Uterus (tissue), 4 donors: ENCODE measurements around the gene TMEM97. TPM values are rescaled to one million over a fixed set of nuclear protein-coding genes. Genes with fewer than 3 reads are reported as not detected.

Source experiments
- DNase-seq, 2 donors: peaks; one replicate each; pipeline ENCODE4 v3.0.0-alpha.2; 2019 to 2020
- H3K27ac ChIP-seq, 2 donors: fragments of 200-600 bp; sonication (generic); 1 replicate in 1 of 2; 2 replicates in 1 of 2; pipeline ENCODE4 v1.5.1; 2016 to 2018
- H3K27me3 ChIP-seq, 2 donors: fragments of 200-600 bp; sonication (generic); one replicate each; pipeline ENCODE4 v1.5.1; 2018 to 2019; ENCODE audit warnings: control low read depth in 1 of 2
- H3K36me3 ChIP-seq, 2 donors: fragments of 200-600 bp; sonication (generic); one replicate each; pipeline ENCODE4 v1.5.1; 2019; ENCODE audit warnings: control low read depth in 1 of 2
- H3K4me1 ChIP-seq, 2 donors: fragments of 200-600 bp; sonication (generic); one replicate each; pipeline ENCODE4 v1.5.1; 2018 to 2019; ENCODE audit warnings: control low read depth in 1 of 2
- H3K4me3 ChIP-seq, 2 donors: fragments of 200-600 bp; sonication (generic); 1 replicate in 1 of 2; 2 replicates in 1 of 2; pipeline ENCODE4 v1.5.1; 2018 to 2019; ENCODE audit warnings: mild to moderate bottlenecking in 1 of 2
- H3K9me3 ChIP-seq, 2 donors: fragments of 200-600 bp; sonication (generic); one replicate each; pipeline ENCODE4 v1.5.1; 2019; ENCODE audit warnings: control low read depth in 1 of 2
- CTCF ChIP-seq, 4 experiments: fragments of 200-600 bp in 2 of 4; fragments of 450-650 bp in 2 of 4; sonication (generic) in 2 of 4; IDR thresholded peaks; one replicate each; pipeline ENCODE4 v1.5.1; 2016 to 2019; ENCODE audit warnings: antibody characterized with exemption in 4 of 4, mild to moderate bottlenecking in 2 of 4, moderate library complexity in 1 of 4
- POLR2A ChIP-seq, 2 donors: fragments of 450-650 bp; IDR thresholded peaks; one replicate each; pipeline ENCODE4 v1.6.1; 2016; ENCODE audit warnings: antibody characterized with exemption in 2 of 2, mild to moderate bottlenecking in 1 of 2, moderate library complexity in 1 of 2
- intact Hi-C: fragments of 100-400 bp; cut with DNase I; formaldehyde crosslinking; loops from one replicate; pipeline ENCODE4 v1.15.1; 2023; ENCODE audit warnings: low total_unique reads
- total RNA-seq, 4 donors: library from RNA; depleted of rRNA in 3 of 4; stranded (reverse); fragments of >200 nt in 3 of 4; gene quantifications; one replicate each; pipeline versions ENCODE4 v1.1.0 to v1.2.4, GENCODE V29; 2014 to 2023
- donor health status: DM: yes; HTN: yes; CAD: no.

TMEM97 gene
- total RNA-seq, 4 donors from 2014 or later, result 1.5 to 17.9 (median 10.4) TPM

DNA sequence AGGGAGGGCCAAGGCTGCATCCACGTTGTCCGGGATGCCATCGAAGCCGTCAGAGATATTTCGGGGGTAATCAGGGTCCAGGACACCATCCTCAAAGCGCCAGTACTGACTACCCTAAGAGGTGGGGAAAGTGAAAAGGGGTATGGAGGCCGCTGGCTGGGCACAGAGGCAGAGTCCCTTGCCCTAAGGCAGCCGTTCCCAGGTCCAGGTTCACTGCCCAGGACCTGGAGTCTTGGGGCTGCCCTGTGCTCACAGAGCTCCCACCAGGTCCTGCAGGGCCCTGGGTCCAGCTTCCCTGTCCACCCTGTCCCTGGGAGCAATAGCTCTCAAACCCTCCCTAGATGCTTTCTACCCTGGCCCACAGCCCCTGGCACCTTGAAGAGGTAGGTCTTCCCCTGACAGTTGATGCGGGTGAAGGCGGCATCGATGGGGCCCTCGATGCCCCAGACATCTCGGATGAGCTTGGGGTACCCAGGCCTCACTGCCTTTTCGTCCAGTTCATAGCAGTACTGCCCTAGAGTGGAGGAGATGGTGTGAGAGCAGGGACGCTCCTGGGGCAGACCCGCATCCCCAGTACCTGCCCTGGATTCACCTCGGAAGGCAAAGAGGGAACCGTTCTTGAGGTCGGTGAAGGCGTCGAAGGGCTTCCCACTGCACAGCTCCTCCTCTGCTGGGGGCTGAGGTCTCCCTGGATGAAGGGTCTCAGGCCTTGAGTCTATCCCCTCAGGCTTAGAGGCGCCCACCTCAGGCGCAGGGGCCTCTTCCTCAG lies 50.1 kb downstream of the TMEM97 start:
- TF ChIP-seq POLR2A (IDR thresholded peaks at IDR 0.05) (no peak), CTCF (IDR thresholded peaks at IDR 0.05) (no peak)
- Histone ChIP-seq H3K4me3 (no peak overlapping the region), H3K36me3 (no peaks in the 10 kb centered on the region), H3K27ac (no peak overlapping the region), H3K27me3 (no peaks in the 10 kb centered on the region), H3K4me1 (peaks cover 5 to 10% of the 10 kb centered on the region in 2 donors), H3K9me3 (no peaks in the 10 kb centered on the region)
- intact Hi-C loops, result no loop called here
- DNase-seq, result no peak

DNA sequence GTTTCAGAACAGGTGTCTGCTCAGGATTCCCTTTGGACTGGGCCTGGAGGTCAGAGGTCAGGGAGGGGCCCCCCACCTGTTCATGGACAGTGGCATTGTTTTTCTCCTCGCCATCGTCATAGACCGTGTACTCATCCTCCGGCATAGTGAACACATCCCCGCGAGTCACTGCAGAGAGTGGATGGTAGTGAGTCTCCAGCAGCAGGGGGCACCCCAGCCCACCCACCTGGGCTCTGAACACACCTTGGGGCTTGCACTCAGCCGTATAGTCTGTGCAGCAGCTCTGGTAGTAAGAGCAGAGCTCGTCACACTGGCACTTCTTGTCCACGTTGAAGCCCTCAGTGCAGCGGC lies 50.7 kb downstream of the TMEM97 start:
- no peak for DNase-seq
- Histone ChIP-seq H3K4me3 (no peak overlapping the region), H3K9me3 (no peaks in the 10 kb centered on the region), H3K36me3 (no peaks in the 10 kb centered on the region), H3K4me1 (peaks cover 5 to 10% of the 10 kb centered on the region in 2 donors), H3K27ac (no peak overlapping the region), H3K27me3 (no peaks in the 10 kb centered on the region)
- intact Hi-C loops, result no loop called here
- TF ChIP-seq POLR2A (IDR thresholded peaks at IDR 0.05) (no peak), CTCF (IDR thresholded peaks at IDR 0.05) (no peak)

- H3K27me3 ChIP-seq, result no peaks in the 10 kb centered on the region
- peaks cover 5 to 10% of the 10 kb centered on the region in 2 donors for H3K4me1 ChIP-seq
- H3K4me3 ChIP-seq, result peak within 1 kb of the TSS; percentile 50 to 55
- intact Hi-C loops, result no loop called here
- DNase-seq, result peak in 1 of 2 donors; percentile 44
- H3K9me3 ChIP-seq, result no peaks in the 10 kb centered on the region
- TF ChIP-seq POLR2A (IDR thresholded peaks at IDR 0.05) (no peak), CTCF (IDR thresholded peaks at IDR 0.05) (no peak)
- H3K36me3 ChIP-seq, result no peaks in the 10 kb centered on the region
- peak within 1 kb of the TSS; percentile 77 to 83 for H3K27ac ChIP-seq
These were observed 51.2 kb downstream of the TMEM97 start, which contains the start of gene VTN for GRCh38 chr17:28370035-28370743. TSS of gene VTN (minus strand) at chr17:28370307. CDS start at chr17:28370203, 104 bp downstream.

GRCh38 chr17:28370744-28371103 lies 51.7 kb downstream of the TMEM97 start:
- H3K27ac ChIP-seq, result peak overlapping the region; percentile 77 to 83
- H3K9me3 ChIP-seq, result no peaks in the 10 kb centered on the region
- H3K27me3 ChIP-seq, result no peaks in the 10 kb centered on the region
- TF ChIP-seq POLR2A (IDR thresholded peaks at IDR 0.05) (no peak), CTCF (IDR thresholded peaks at IDR 0.05) (no peak)
- no peak for DNase-seq
- peaks cover 5 to 10% of the 10 kb centered on the region in 2 donors for H3K4me1 ChIP-seq
- peak overlapping the region; percentile 50 to 55 for H3K4me3 ChIP-seq
- intact Hi-C loops, result no loop called here
- no peaks in the 10 kb centered on the region for H3K36me3 ChIP-seq
